GM12878 (cell line): ENCODE data around the gene FGFBP3. TPM values are rescaled to one million over a fixed set of nuclear protein-coding genes. Genes with fewer than 3 reads are reported as not detected.

ENCODE experiments used
- ATAC-seq: fragments of 200-7000 bp; cut with Tn5 transposase; 3 replicates; pipeline ENCODE4 v1.9.1; 2020; ENCODE audit warnings: mild to moderate bottlenecking, moderate library complexity
- Bru-seq: library from RNA; stranded (reverse); fragments of 400-500 nt; gene quantifications from one replicate; lab custom pipeline; 2021; lab: Mats Ljungman, UMichigan
- BruChase-seq, 2 experiments: library from RNA; stranded (reverse); fragments of 400-500 nt; gene quantifications; one replicate each; lab custom pipeline; 2021; lab: Mats Ljungman, UMichigan
- BruUV-seq: library from RNA; stranded (reverse); fragments of 400-500 nt; replicated peaks from 2 replicates; lab custom pipeline; 2021; lab: Mats Ljungman, UMichigan
- CTCF ChIA-PET: fragments of 300-600 bp; sonication (Branson Sonifier 250); formaldehyde crosslinking; extraction: SDS; loops from one replicate; lab custom pipeline; 2021; ENCODE audit warnings: inconsistent platforms; lab: Yijun Ruan, JAX
- POLR2A ChIA-PET: fragments of 350-600 bp; formaldehyde crosslinking; extraction: SDS; loops from one replicate; lab custom pipeline; 2021; ENCODE audit warnings: inconsistent platforms; lab: Charles Lee
- RAD21 ChIA-PET: fragments of 300-600 bp; sonication (Branson Sonifier 250); formaldehyde crosslinking; loops from one replicate; lab custom pipeline; 2023; ENCODE audit warnings: antibody characterized with exemption; ENCODE audit not compliant: unreplicated experiment; lab: Charles Lee
- SMC1A ChIA-PET: fragments of 300-600 bp; sonication (Branson Sonifier 250); formaldehyde crosslinking; loops from one replicate; lab custom pipeline; 2023; ENCODE audit not compliant: unreplicated experiment, uncharacterized antibody; lab: Charles Lee
- DNase-seq: peaks from one replicate; pipeline ENCODE4 v3.0.0-alpha.2; 2011; ENCODE audit warnings: low read depth, low spot score
- FAIRE-seq: peaks from 3 replicates; lab custom pipeline; 2011; peaks lifted over from hg19 to GRCh38; lab: Jason Lieb, UNC
- H2AFZ ChIP-seq: 2 replicates; pipeline ENCODE4 v1.6.0; 2011; ENCODE audit warnings: low read depth, low read length, control low read depth; ENCODE audit not compliant: control insufficient read depth
- H3K27ac ChIP-seq: 2 replicates; pipeline ENCODE4 v1.5.1; 2011; ENCODE audit warnings: control low read depth; ENCODE audit not compliant: control insufficient read depth, insufficient read depth
- H3K27me3 ChIP-seq, 2 experiments: replicated peaks in 1 of 2; 2 replicates each; pipeline versions ENCODE4 v1.6.0 to v1.6.1; 2011; ENCODE audit warnings: low read length in 1 of 2; ENCODE audit not compliant: control insufficient read depth in 2 of 2, insufficient read depth in 2 of 2
- H3K36me3 ChIP-seq, 2 experiments: 2 replicates each; pipeline ENCODE4 v1.5.1; 2011; ENCODE audit warnings: low read length in 1 of 2; ENCODE audit not compliant: control insufficient read depth in 2 of 2, insufficient read depth in 2 of 2
- H3K4me1 ChIP-seq: 2 replicates; pipeline ENCODE4 v1.6.1; 2011; ENCODE audit warnings: mild to moderate bottlenecking, low read length, moderate library complexity, mixed read lengths; ENCODE audit not compliant: control insufficient read depth, insufficient read depth
- H3K4me2 ChIP-seq: 2 replicates; pipeline ENCODE4 v1.6.0; 2011; ENCODE audit warnings: control low read depth; ENCODE audit not compliant: control insufficient read depth, insufficient read depth
- H3K4me3 ChIP-seq: fragments of 200-600 bp; sonication (generic); 2 replicates; pipeline ENCODE4 v1.5.1; 2016
- H3K79me2 ChIP-seq: 2 replicates; pipeline ENCODE4 v1.6.0; 2011; ENCODE audit warnings: low read length; ENCODE audit not compliant: control insufficient read depth, insufficient read depth
- H3K9ac ChIP-seq: 2 replicates; pipeline ENCODE4 v1.8.0; 2011; ENCODE audit warnings: low read length, control low read depth, mixed read lengths; ENCODE audit not compliant: control insufficient read depth, insufficient read depth
- H3K9me3 ChIP-seq: replicated peaks from 3 replicates; pipeline ENCODE4 v1.5.1; 2011; ENCODE audit warnings: mild to moderate bottlenecking, low read length; ENCODE audit not compliant: control insufficient read depth, insufficient read depth
- H4K20me1 ChIP-seq: 2 replicates; pipeline ENCODE4 v1.6.0; 2011; ENCODE audit not compliant: control insufficient read depth, insufficient read depth
- RELB ChIP-seq: fragments of 450-650 bp; IDR thresholded peaks from 2 replicates; pipeline ENCODE4 v1.6.1; 2017; ENCODE audit warnings: low read depth, mild to moderate bottlenecking, moderate library complexity
- ZZZ3 ChIP-seq: IDR thresholded peaks from 2 replicates; pipeline ENCODE4 v1.6.1; 2011; ENCODE audit warnings: low read depth; ENCODE audit not compliant: control insufficient read depth, insufficient read length
- WGBS: methylation state at CpG from one replicate; pipeline ENCODE4 v1.1.6; 2016; ENCODE audit warnings: low lambda C conversion rate; ENCODE audit not compliant: insufficient replicate concordance, insufficient coverage; ENCODE audit errors: missing lambda C conversion rate; 5-methylcytosine and 5-hydroxymethylcytosine counted together
- in situ Hi-C: fragments of 300-500 bp; cut with MboI; formaldehyde crosslinking; loops from 9 replicates; pipeline ENCODE4 v1.14.3; 2018; ENCODE audit warnings: mixed read lengths
- intact Hi-C: fragments of 100-400 bp; cut with micrococcal nuclease; formaldehyde crosslinking; loops from one replicate; pipeline ENCODE4 v1.14.2; 2022; ENCODE audit not compliant: unreplicated experiment
- long read RNA-seq, 2 experiments: library from polyadenylated mRNA; unstranded; transcript quantifications; one replicate each; pipeline ENCODE4 v2.0.0, GENCODE V29; 2019 to 2020
- polyA minus RNA-seq, 3 experiments: library from RNA; depleted of rRNA, polyadenylated mRNA; stranded (reverse); fragments of >200 nt; gene quantifications; 2 replicates each; pipeline ENCODE4 v1.2.3, GENCODE V29; 2011
- polyA plus RNA-seq, 11 experiments: library from polyadenylated mRNA; depleted of rRNA in 4 of 11; unstranded in 6 of 11; stranded (reverse) in 5 of 11; fragments of >200 nt; fragmentation: Nextera tagmentation in 4 of 11; fragmentation: Illumina TruSeq in 1 of 11; extraction: Ambion mirVana in 4 of 11; extraction: Trizol in 1 of 11; gene quantifications; 1 replicate in 1 of 11; 2 replicates in 10 of 11; pipeline versions ENCODE4 v1.2.1 to v1.2.3, GENCODE V29; 2011 to 2016; ENCODE audit warnings: inconsistent platforms in 2 of 11, missing spikeins in 2 of 11, low read depth in 1 of 11
- total RNA-seq, 4 experiments: library from RNA; depleted of rRNA in 3 of 4; stranded (reverse); fragments of >200 nt in 3 of 4; fragmentation: Illumina TruSeq in 1 of 4; extraction: Trizol in 1 of 4; gene quantifications; 2 replicates each; pipeline versions ENCODE4 v1.2.1 to v1.2.3, GENCODE V29; 2013 to 2021

Gene FGFBP3, protein sequence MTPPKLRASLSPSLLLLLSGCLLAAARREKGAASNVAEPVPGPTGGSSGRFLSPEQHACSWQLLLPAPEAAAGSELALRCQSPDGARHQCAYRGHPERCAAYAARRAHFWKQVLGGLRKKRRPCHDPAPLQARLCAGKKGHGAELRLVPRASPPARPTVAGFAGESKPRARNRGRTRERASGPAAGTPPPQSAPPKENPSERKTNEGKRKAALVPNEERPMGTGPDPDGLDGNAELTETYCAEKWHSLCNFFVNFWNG
- total RNA-seq (2013; cell fraction: nucleolus; rRNA removed): 1.7 and 2.8 TPM in 2 replicates
- total RNA-seq (2014; rRNA removed) (0.11 and 0.23 TPM in 2 replicates), total RNA-seq (2014; rRNA removed; fragmentation: Illumina TruSeq; extraction: Trizol) (0.18 and 0.41 TPM in 2 replicates), total RNA-seq (2021) (0.35 and 0.41 TPM in 2 replicates), polyA plus RNA-seq (2011; rRNA removed) (0.09 and 0.23 TPM in 2 replicates), polyA plus RNA-seq (2014; fragmentation: Illumina TruSeq; extraction: Trizol) (0.13 and 0.14 TPM in 2 replicates), polyA plus RNA-seq (2014; fragmentation: Nextera tagmentation; extraction: Ambion mirVana) (under 1 TPM; 0.08 to 0.16 TPM), polyA plus RNA-seq (2014; rRNA removed) (0.31 and 0.52 TPM in 2 replicates), polyA plus RNA-seq (2016; fragmentation: Nextera tagmentation; extraction: Ambion mirVana) (1 to 10 TPM in 1 of 2 experiments, under 1 TPM in 1; 0.56 to 1.0 TPM), polyA minus RNA-seq (2011; rRNA and poly(A)+ RNA removed) (0.15 and 0.26 TPM in 2 replicates), Bru-seq, nascent RNA (percentile 53 among the genes with signal in this experiment), BruChase-seq, experiment 1, labeled RNA remaining after a 6-hour chase (percentile 28 among the genes with signal in this experiment), BruChase-seq, experiment 2, labeled RNA remaining after a 2-hour chase (percentile 38 among the genes with signal in this experiment)
- 0.33 TPM for polyA plus RNA-seq (2011; ENCODE audit: low read depth)
- polyA plus RNA-seq (2011; cell fraction: cytosol; rRNA removed): 0.10 and 0.12 TPM in 2 replicates
- polyA plus RNA-seq (2011; cell fraction: nucleus; rRNA removed): 0.24 and 0.39 TPM in 2 replicates
- polyA plus RNA-seq (2012): 0.63 and 0.93 TPM in 2 replicates
- not detected in 2 replicates for polyA minus RNA-seq (2011; cell fraction: cytosol; rRNA and poly(A)+ RNA removed)
- 0.24 and 0.57 TPM in 2 replicates for polyA minus RNA-seq (2011; cell fraction: nucleus; rRNA and poly(A)+ RNA removed)
- long read RNA-seq, experiment 1: 0 reads
- long read RNA-seq, experiment 2: 0 reads

- WGBS: 2% methylated on average over 17 of the region's 19 CpGs
- ChIA-PET SMC1A (interaction anchor here (0.6 to 2.6 kb wide), 4 partner anchors 12 to 1159 kb away, joined by 3 to 10 read pairs (median 6); partner anchors contain the start of gene BTAF1), POLR2A (interaction anchor here (2.8 kb wide), 1 partner anchor 15 kb away, joined by 9 read pairs; the partner anchor contains the start of gene BTAF1), CTCF (interaction anchor here (0.6 to 2.4 kb wide), 5 partner anchors 12 to 612 kb away, joined by 3 to 11 read pairs (median 5); partner anchors contain the start of gene BTAF1), RAD21 (interaction anchor here (0.8 kb wide), 1 partner anchor 14 kb away, joined by 3 read pairs; the partner anchor contains the start of gene BTAF1)
- intact Hi-C loops (loop anchor here (2.0 to 5.0 kb wide), 2 partner anchors 52 to 412 kb away; no protein-coding TSS in a partner anchor), in situ Hi-C loops (loop anchor here (5.0 to 25.0 kb wide), 3 partner anchors 152 to 1022 kb away; no protein-coding TSS in a partner anchor)
- peak; percentile 9 for ATAC-seq
- TF ChIP-seq ZZZ3 (no peak), RELB (0 out of 2 replicates have a peak, but pooled peaks have one; percentile 12)
- Histone ChIP-seq H3K27me3 (no peaks in the 10 kb centered on the region; a peak in 1 of 4 replicates), H3K4me3 (peak within 1 kb of the TSS; percentile 82), H3K9me3 (no peaks in the 10 kb centered on the region), H2AFZ (peak within 1 kb of the TSS; percentile 93), H3K9ac (peak within 1 kb of the TSS; percentile 50), H4K20me1 (no peaks in the 10 kb centered on the region), H3K36me3 (no peaks in the 10 kb centered on the region), H3K4me2 (peak within 1 kb of the TSS; percentile 96), H3K27ac (no peak within 1 kb of the TSS), H3K79me2 (no peaks in the 10 kb centered on the region), H3K4me1 (no peaks in the 10 kb centered on the region; the same call in 1 of the 2 replicates)
- no TSS peak for BruUV-seq
- peak; percentile 7 for FAIRE-seq
- no peak for DNase-seq
Observed at GRCh38 chr10:91909117-91909677, at the start of gene FGFBP3. FGFBP3 (minus strand) TSS chr10:91909486; CDS start chr10:91908969, 517 bp downstream.
